Osteoblast (primary cell): Measurements from ENCODE around the gene TSEN15. TPM values are rescaled to one million over a fixed set of nuclear protein-coding genes. Genes with fewer than 3 reads are reported as not detected.

ENCODE experiments used
- DNase-seq: peaks from one replicate; pipeline ENCODE4 v3.0.0; 2011; ENCODE audit warnings: low spot score, mixed read lengths; ENCODE audit not compliant: insufficient read length; ENCODE audit errors: missing footprints
- H2AFZ ChIP-seq: 2 replicates; pipeline ENCODE4 v1.6.0; 2011; ENCODE audit warnings: mild to moderate bottlenecking, low read length
- H3K27ac ChIP-seq: 2 replicates; pipeline ENCODE4 v1.5.1; 2011; ENCODE audit warnings: mild to moderate bottlenecking, low read depth, low read length, moderate library complexity
- H3K27me3 ChIP-seq: 2 replicates; pipeline ENCODE4 v1.6.0; 2012; ENCODE audit warnings: mild to moderate bottlenecking, control low read depth, inconsistent platforms, low read length, moderate library complexity; ENCODE audit not compliant: insufficient read depth
- H3K36me3 ChIP-seq: 2 replicates; pipeline ENCODE4 v1.5.1; 2011; ENCODE audit warnings: mild to moderate bottlenecking, low read length, control low read depth, moderate library complexity; ENCODE audit not compliant: insufficient read depth
- H3K4me1 ChIP-seq: 2 replicates; pipeline ENCODE4 v1.5.1; 2011; ENCODE audit warnings: mild to moderate bottlenecking, low read length, control low read depth, moderate library complexity; ENCODE audit not compliant: insufficient read depth
- H3K4me2 ChIP-seq: 2 replicates; pipeline ENCODE4 v1.6.0; 2011; ENCODE audit warnings: mild to moderate bottlenecking, low read length; ENCODE audit not compliant: insufficient read depth
- H3K4me3 ChIP-seq: fragments of 200-600 bp; sonication (generic); 3 replicates; pipeline ENCODE4 v1.5.1; 2012; ENCODE audit warnings: mild to moderate bottlenecking, low read length, inconsistent platforms; ENCODE audit not compliant: insufficient read depth
- H3K79me2 ChIP-seq: 2 replicates; pipeline ENCODE4 v1.6.0; 2012; ENCODE audit warnings: mild to moderate bottlenecking, low read length, control low read depth, inconsistent platforms; ENCODE audit not compliant: insufficient read depth
- H3K9me3 ChIP-seq: 2 replicates; pipeline ENCODE4 v1.5.1; 2011; ENCODE audit warnings: low read depth, low read length, control low read depth
- H4K20me1 ChIP-seq: 2 replicates; pipeline ENCODE4 v1.6.0; 2012; ENCODE audit warnings: mild to moderate bottlenecking, low read length, control low read depth; ENCODE audit not compliant: insufficient read depth
- total RNA-seq: library from RNA; depleted of rRNA; stranded (reverse); fragments of >200 nt; gene quantifications from 2 replicates; pipeline ENCODE4 v1.2.3, GENCODE V29; 2012
- TF ChIP-seq, protein P1 (sequence below): IDR thresholded peaks from 2 replicates; pipeline ENCODE4 v1.5.1; 2011; ENCODE audit warnings: mild to moderate bottlenecking, low read depth, low read length, moderate library complexity; ENCODE audit errors: extremely low read depth

Gene TSEN15
- total RNA-seq, 1 donor: 51.8 TPM

DNA sequence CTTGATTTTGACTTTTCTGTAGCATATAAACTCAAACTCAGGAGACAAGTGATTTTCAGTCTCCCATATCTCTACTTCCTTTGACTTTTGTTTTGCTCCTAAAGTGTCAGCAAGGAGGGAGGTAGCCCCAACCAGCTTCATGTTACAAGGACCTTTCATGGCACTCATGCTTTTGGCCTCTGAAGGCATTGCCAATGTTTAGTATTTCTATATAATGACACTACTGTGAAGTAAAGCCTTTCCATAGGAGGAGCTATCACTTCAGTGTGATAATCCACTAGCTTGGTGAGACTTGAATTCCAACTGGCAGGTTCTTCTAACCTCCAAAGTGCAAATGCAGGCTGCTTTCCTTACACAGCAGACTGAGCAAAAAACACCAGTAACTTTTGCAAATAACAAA, 28.4 kb upstream of the TSEN15 start:
- H3K4me3 ChIP-seq: no peak overlapping the region
- H3K27me3 ChIP-seq: no peaks in the 10 kb centered on the region
- peaks cover 18% of the 10 kb centered on the region for H3K4me1 ChIP-seq
- no peak overlapping the region for H3K27ac ChIP-seq
- no peaks in the 10 kb centered on the region for H4K20me1 ChIP-seq
- no peaks in the 10 kb centered on the region for H3K79me2 ChIP-seq
- no peak overlapping the region for H3K4me2 ChIP-seq
- TF ChIP-seq, protein P1, sequence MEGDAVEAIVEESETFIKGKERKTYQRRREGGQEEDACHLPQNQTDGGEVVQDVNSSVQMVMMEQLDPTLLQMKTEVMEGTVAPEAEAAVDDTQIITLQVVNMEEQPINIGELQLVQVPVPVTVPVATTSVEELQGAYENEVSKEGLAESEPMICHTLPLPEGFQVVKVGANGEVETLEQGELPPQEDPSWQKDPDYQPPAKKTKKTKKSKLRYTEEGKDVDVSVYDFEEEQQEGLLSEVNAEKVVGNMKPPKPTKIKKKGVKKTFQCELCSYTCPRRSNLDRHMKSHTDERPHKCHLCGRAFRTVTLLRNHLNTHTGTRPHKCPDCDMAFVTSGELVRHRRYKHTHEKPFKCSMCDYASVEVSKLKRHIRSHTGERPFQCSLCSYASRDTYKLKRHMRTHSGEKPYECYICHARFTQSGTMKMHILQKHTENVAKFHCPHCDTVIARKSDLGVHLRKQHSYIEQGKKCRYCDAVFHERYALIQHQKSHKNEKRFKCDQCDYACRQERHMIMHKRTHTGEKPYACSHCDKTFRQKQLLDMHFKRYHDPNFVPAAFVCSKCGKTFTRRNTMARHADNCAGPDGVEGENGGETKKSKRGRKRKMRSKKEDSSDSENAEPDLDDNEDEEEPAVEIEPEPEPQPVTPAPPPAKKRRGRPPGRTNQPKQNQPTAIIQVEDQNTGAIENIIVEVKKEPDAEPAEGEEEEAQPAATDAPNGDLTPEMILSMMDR: no peak
- H3K36me3 ChIP-seq: no peaks in the 10 kb centered on the region
- no peaks in the 10 kb centered on the region for H3K9me3 ChIP-seq
- no peak overlapping the region for H2AFZ ChIP-seq
- DNase-seq: no peak

DNA sequence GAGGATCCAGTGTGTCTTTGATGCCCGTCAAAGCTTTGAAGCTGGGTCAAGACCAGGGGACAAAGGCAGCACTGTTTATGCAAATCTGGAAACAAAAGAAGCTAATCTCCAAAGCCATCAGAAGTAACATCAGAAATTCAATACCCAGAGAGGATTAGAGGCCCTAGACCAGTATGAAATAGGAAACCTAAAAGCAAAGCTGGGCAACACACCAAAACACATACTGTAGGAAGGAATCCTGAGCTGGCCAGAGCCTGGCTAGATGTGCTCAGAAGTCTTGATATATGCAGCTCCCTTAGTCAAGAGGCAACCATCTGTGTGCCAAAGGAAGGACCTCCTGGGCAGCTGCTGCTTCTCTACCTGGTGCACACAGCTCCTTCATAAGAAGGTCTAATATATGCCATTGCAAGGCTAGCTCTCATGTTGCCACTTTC, 26.3 kb upstream of the TSEN15 start:
- Histone ChIP-seq H2AFZ (peak overlapping the region; percentile 21), H3K4me2 (peak overlapping the region; percentile 25), H4K20me1 (no peaks in the 10 kb centered on the region), H3K27ac (no peak overlapping the region), H3K79me2 (no peaks in the 10 kb centered on the region), H3K36me3 (no peaks in the 10 kb centered on the region), H3K9me3 (no peaks in the 10 kb centered on the region), H3K4me3 (no peak overlapping the region), H3K4me1 (peaks cover 18% of the 10 kb centered on the region), H3K27me3 (no peaks in the 10 kb centered on the region)
- DNase-seq: peak; percentile 62
- TF ChIP-seq, protein P1: no peak

DNA sequence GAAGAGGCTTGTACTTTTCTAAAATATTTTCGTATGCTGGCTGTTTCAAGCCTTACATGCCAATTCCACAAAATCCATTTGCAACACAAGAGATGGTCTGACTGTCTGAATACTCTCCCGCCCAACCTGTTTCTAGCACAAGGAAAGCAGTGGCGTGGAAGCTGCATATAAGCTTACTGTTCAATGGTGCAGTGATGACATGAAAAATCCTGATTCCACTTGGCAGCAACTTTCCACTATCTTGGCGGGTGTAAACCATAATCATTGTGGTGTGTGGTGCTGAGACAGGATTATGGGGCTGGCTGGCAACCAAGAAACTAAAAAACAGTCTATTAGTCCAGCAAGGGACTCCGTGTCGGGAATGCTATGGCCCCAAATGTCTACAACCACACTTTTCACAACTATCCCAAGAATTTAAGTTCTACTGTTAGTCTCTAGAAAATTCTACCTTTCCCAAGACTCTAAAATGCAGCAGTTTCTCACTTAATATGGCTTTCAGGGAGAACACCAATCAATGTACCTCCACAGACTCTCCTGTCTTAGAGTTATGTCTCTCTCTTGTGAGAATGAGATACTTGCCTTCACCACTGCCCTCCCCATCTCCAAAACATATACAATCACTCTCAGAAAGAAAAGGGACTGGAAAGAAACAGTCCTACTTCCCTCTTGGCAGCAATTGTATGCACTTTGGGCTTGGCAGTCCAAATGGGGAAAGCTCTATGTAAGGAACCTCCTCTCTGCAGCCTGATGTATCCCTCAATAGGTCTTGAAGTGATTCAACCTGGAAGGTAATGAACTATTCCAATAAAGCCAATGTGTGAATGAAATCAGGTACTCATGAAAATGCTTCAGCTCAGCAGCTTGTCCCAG, 23.5 kb upstream of the TSEN15 start:
- no peak overlapping the region for H3K27ac ChIP-seq
- no peaks in the 10 kb centered on the region for H3K27me3 ChIP-seq
- H2AFZ ChIP-seq: no peak overlapping the region
- no peaks in the 10 kb centered on the region for H4K20me1 ChIP-seq
- TF ChIP-seq, protein P1: no peak
- no peaks in the 10 kb centered on the region for H3K36me3 ChIP-seq
- H3K9me3 ChIP-seq: no peaks in the 10 kb centered on the region
- H3K79me2 ChIP-seq: no peaks in the 10 kb centered on the region
- no peak overlapping the region for H3K4me2 ChIP-seq
- no peak overlapping the region for H3K4me3 ChIP-seq
- DNase-seq: no peak
- peaks cover 19% of the 10 kb centered on the region for H3K4me1 ChIP-seq

DNA sequence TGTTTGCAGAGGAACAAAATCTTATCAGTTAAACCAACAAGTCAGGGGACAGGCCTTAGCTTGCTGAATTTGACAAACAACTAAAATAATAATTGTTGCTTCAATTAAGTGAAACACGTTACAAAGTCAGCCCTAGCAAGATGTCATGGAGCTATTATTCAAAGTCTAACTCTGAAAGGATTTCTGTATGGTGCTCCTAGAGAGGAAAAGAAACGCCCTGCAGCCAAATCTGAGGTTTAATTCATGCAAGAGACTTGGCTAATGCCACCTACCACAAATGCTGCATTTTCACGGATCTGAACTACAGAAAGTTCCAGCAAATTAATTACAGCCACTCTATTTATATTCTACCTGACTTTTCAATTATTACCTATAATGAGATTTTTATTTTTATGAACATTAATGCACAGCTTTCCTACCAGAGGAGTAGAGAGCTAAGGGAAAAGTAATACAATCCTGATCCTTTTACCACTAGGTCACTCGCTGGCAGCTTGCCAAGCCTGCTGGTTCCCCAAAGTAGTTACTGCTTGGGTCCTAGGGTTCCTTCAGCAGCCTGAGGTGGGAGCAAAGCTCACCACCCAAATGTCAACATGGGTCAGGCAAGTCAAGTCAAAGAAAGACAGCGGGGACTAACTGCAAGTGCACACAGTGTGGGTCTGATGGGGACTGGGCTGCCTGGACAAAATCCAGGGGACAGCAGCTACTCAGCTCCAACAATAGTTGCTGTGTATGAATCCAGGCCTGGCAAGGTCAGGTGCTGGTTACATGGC, 22.5 kb upstream of the TSEN15 start:
- DNase-seq: no peak
- H3K4me1 ChIP-seq: peaks cover 27% of the 10 kb centered on the region
- no peaks in the 10 kb centered on the region for H3K79me2 ChIP-seq
- no peaks in the 10 kb centered on the region for H3K27me3 ChIP-seq
- TF ChIP-seq, protein P1: no peak
- H4K20me1 ChIP-seq: no peaks in the 10 kb centered on the region
- H3K4me2 ChIP-seq: no peak overlapping the region
- no peaks in the 10 kb centered on the region for H3K9me3 ChIP-seq
- H3K36me3 ChIP-seq: no peaks in the 10 kb centered on the region
- H3K27ac ChIP-seq: no peak overlapping the region
- no peak overlapping the region for H3K4me3 ChIP-seq
- H2AFZ ChIP-seq: no peak overlapping the region
